HCT116 (cell line): ENCODE data around the gene ZNF532. TPM values are rescaled to one million over a fixed set of nuclear protein-coding genes. Genes with fewer than 3 reads are reported as not detected.

ENCODE experiments used
- ATAC-seq: fragments of 200-7000 bp; cut with Tn5 transposase; 2 replicates; pipeline ENCODE4 v1.9.1; 2020; ENCODE audit warnings: mild to moderate bottlenecking, moderate library complexity
- BruUV-seq: library from RNA; stranded (reverse); fragments of 400-500 nt; replicated peaks from 2 replicates; lab custom pipeline; 2021; lab: Mats Ljungman, UMichigan
- CTCF ChIA-PET: fragments of 300-600 bp; sonication (Branson Sonifier 250); formaldehyde crosslinking; loops from one replicate; lab custom pipeline; 2021; ENCODE audit warnings: antibody characterized with exemption; lab: Charles Lee
- POLR2A ChIA-PET: fragments of 300-600, 350-600 bp; sonication (Branson Sonifier 250); formaldehyde crosslinking; loops from one replicate; lab custom pipeline; 2021; ENCODE audit warnings: antibody characterized with exemption; lab: Charles Lee
- RAD21 ChIA-PET, 2 experiments: fragments of 300-600 bp; sonication (Branson Sonifier 250); formaldehyde crosslinking; loops; one replicate each; lab custom pipeline; 2023; ENCODE audit warnings: low total read pairs in 2 of 2; ENCODE audit not compliant: uncharacterized antibody in 2 of 2, unreplicated experiment in 2 of 2, low non-redundant PET in 1 of 2; lab: Charles Lee
- DNase-seq: peaks from one replicate; pipeline ENCODE4 v3.0.0-alpha.2; 2010; ENCODE audit warnings: low read depth, low spot score
- H2AFZ ChIP-seq: fragments of 200-600 bp; shearing (Covaris generic), sonication (generic); 2 replicates; pipeline ENCODE4 v1.6.1; 2017; ENCODE audit warnings: low read depth, mixed run types, mixed read lengths, antibody characterized with exemption, low read length; ENCODE audit not compliant: poor library complexity, severe bottlenecking
- H3K27ac ChIP-seq: 2 replicates; pipeline ENCODE4 v1.5.1; 2012; ENCODE audit warnings: low read depth, low read length
- H3K27me3 ChIP-seq: fragments of 200-600 bp; sonication (generic); 2 replicates; pipeline ENCODE4 v1.6.1; 2016; ENCODE audit warnings: mixed run types, low read length, mixed read lengths; ENCODE audit not compliant: insufficient read depth
- H3K36me3 ChIP-seq, 2 experiments: fragments of 200-500 bp in 1 of 2; fragments of 200-600 bp in 1 of 2; sonication (Bioruptor generic) in 1 of 2; sonication (generic) in 1 of 2; 2 replicates each; pipeline versions ENCODE4 v1.5.1 to v1.6.1; 2014 to 2016; ENCODE audit warnings: low read length in 2 of 2, inconsistent platforms in 1 of 2, mixed read lengths in 1 of 2, mixed run types in 1 of 2; ENCODE audit not compliant: insufficient read depth in 2 of 2, control insufficient read depth in 1 of 2
- H3K4me1 ChIP-seq, 2 experiments: fragments of 200-600 bp in 1 of 2; sonication (generic) in 1 of 2; 2 replicates each; pipeline versions ENCODE4 v1.5.1 to v1.6.1; 2012 to 2017; ENCODE audit warnings: low read length in 2 of 2, inconsistent platforms in 1 of 2, mild to moderate bottlenecking in 1 of 2, mixed read lengths in 1 of 2, mixed run types in 1 of 2, moderate library complexity in 1 of 2; ENCODE audit not compliant: insufficient read depth in 2 of 2, control insufficient read depth in 1 of 2
- H3K4me2 ChIP-seq: fragments of 200-600 bp; sonication (generic); 2 replicates; pipeline ENCODE4 v1.6.1; 2017; ENCODE audit warnings: mixed run types, low read length, mixed read lengths
- H3K4me3 ChIP-seq, 2 experiments: fragments of 200-600 bp in 1 of 2; sonication (generic) in 1 of 2; replicated peaks in 1 of 2; 2 replicates each; pipeline ENCODE4 v1.5.1; 2011 to 2016; ENCODE audit warnings: low read length in 2 of 2, control low read depth in 1 of 2, low read depth in 1 of 2, mild to moderate bottlenecking in 1 of 2, mixed read lengths in 1 of 2, mixed run types in 1 of 2
- H3K79me2 ChIP-seq: fragments of 200-600 bp; sonication (generic); 2 replicates; pipeline ENCODE4 v1.6.1; 2017; ENCODE audit warnings: mild to moderate bottlenecking, mixed run types, low read length, moderate library complexity, mixed read lengths; ENCODE audit not compliant: insufficient read depth
- H3K9ac ChIP-seq: fragments of 200-600 bp; sonication (generic); 2 replicates; pipeline ENCODE4 v1.6.1; 2016; ENCODE audit warnings: low read length, mixed read lengths
- H3K9me2 ChIP-seq: fragments of 200-600 bp; sonication (generic), shearing (Covaris generic); 2 replicates; pipeline ENCODE4 v1.6.1; 2017; ENCODE audit warnings: mixed run types, mild to moderate bottlenecking, moderate library complexity; ENCODE audit not compliant: insufficient read depth
- H3K9me3 ChIP-seq, 2 experiments: fragments of 200-500 bp in 1 of 2; fragments of 200-600 bp in 1 of 2; sonication (Bioruptor generic) in 1 of 2; sonication (generic) in 1 of 2; 2 replicates each; pipeline ENCODE4 v1.6.1; 2014 to 2017; ENCODE audit warnings: low read length in 2 of 2, mixed read lengths in 2 of 2, inconsistent platforms in 1 of 2, low read depth in 1 of 2, mild to moderate bottlenecking in 1 of 2, mixed run types in 1 of 2, moderate library complexity in 1 of 2; ENCODE audit not compliant: control insufficient read depth in 1 of 2, insufficient read depth in 1 of 2
- H4K20me1 ChIP-seq: fragments of 200-600 bp; sonication (generic), shearing (Covaris generic); 2 replicates; pipeline ENCODE4 v1.6.1; 2017; ENCODE audit warnings: mixed run types, mild to moderate bottlenecking, moderate library complexity; ENCODE audit not compliant: insufficient read depth
- CBX3 ChIP-seq: IDR thresholded peaks from 2 replicates; pipeline ENCODE4 v1.6.1; 2012; ENCODE audit warnings: low read depth
- CEBPB ChIP-seq: IDR thresholded peaks from 2 replicates; pipeline ENCODE4 v1.6.1; 2012; ENCODE audit warnings: low read depth
- EGR1 ChIP-seq: IDR thresholded peaks from 2 replicates; pipeline ENCODE4 v1.6.1; 2012; ENCODE audit warnings: low read depth
- ELF1 ChIP-seq: IDR thresholded peaks from 2 replicates; pipeline ENCODE4 v1.6.1; 2012; ENCODE audit warnings: low read depth, borderline replicate concordance
- EZH2 ChIP-seq: fragments of 200-600 bp; sonication (generic); IDR thresholded peaks from 2 replicates; pipeline ENCODE4 v1.6.1; 2017; ENCODE audit warnings: antibody characterized with exemption, mixed run types
- FOSL1 ChIP-seq: IDR thresholded peaks from 2 replicates; pipeline ENCODE4 v1.6.1; 2012; ENCODE audit warnings: low read depth
- JUND ChIP-seq: IDR thresholded peaks from 2 replicates; pipeline ENCODE4 v1.6.1; 2012
- MAX ChIP-seq: IDR thresholded peaks from 2 replicates; pipeline ENCODE4 v1.6.1; 2012
- POLR2A ChIP-seq: IDR thresholded peaks from 2 replicates; pipeline ENCODE4 v1.7.0; 2011; ENCODE audit warnings: borderline replicate concordance; ENCODE audit not compliant: insufficient read depth, insufficient read length; ENCODE audit errors: extremely low read depth
- POLR2AphosphoS5 ChIP-seq: IDR thresholded peaks from 2 replicates; pipeline ENCODE4 v1.6.1; 2011; ENCODE audit warnings: mild to moderate bottlenecking, low read depth, low read length, moderate library complexity
- RAD21 ChIP-seq: IDR thresholded peaks from 2 replicates; pipeline ENCODE4 v1.6.1; 2012; ENCODE audit warnings: low read depth, mild to moderate bottlenecking
- SIN3A ChIP-seq: IDR thresholded peaks from 2 replicates; pipeline ENCODE4 v1.6.1; 2012; ENCODE audit warnings: low read depth
- SP1 ChIP-seq: IDR thresholded peaks from 2 replicates; pipeline ENCODE4 v1.6.1; 2012; ENCODE audit warnings: low read depth
- SRF ChIP-seq: IDR thresholded peaks from 2 replicates; pipeline ENCODE4 v1.6.1; 2012; ENCODE audit warnings: low read depth
- TCF7L2 ChIP-seq: IDR thresholded peaks from 2 replicates; pipeline ENCODE4 v1.7.0; 2011; ENCODE audit warnings: borderline replicate concordance, inconsistent platforms; ENCODE audit not compliant: insufficient read depth, insufficient read length; ENCODE audit errors: extremely low read depth
- YY1 ChIP-seq: IDR thresholded peaks from 2 replicates; pipeline ENCODE4 v1.6.1; 2011; ENCODE audit warnings: low read length, low read depth, moderate library complexity, mild to moderate bottlenecking; ENCODE audit not compliant: insufficient replicate concordance; ENCODE audit errors: extremely low read depth
- ZFX ChIP-seq: fragments of 450-650 bp; IDR thresholded peaks from 2 replicates; pipeline ENCODE4 v1.6.1; 2017
- ZNF274 ChIP-seq: fragments of 200-500 bp; sonication (Bioruptor generic); IDR thresholded peaks from 2 replicates; pipeline ENCODE4 v1.6.1; 2014; ENCODE audit warnings: mild to moderate bottlenecking, low read depth, low read length, inconsistent platforms
- intact Hi-C: fragments of 100-400 bp; cut with micrococcal nuclease; formaldehyde crosslinking; loops from 2 replicates; pipeline ENCODE4 v1.10.0; 2022
- total RNA-seq: library from RNA; stranded (reverse); gene quantifications from one replicate; pipeline ENCODE4 v1.2.1, GENCODE V29; 2021; ENCODE audit not compliant: unreplicated experiment
- TF ChIP-seq, protein P1 (sequence below): IDR thresholded peaks from 2 replicates; pipeline ENCODE4 v1.6.1; 2012; ENCODE audit warnings: low read depth
- TF ChIP-seq, protein P2 (sequence below): IDR thresholded peaks from 2 replicates; pipeline ENCODE4 v1.6.1; 2012

Gene ZNF532
- total RNA-seq, 1 experiment from 2014 or later = 11.6 TPM

GRCh38 chr18:59022167-59022945 is 157.7 kb downstream of the ZNF532 start:
- CTCF ChIA-PET = no interaction called here

More at GRCh38 chr18:59022167-59022945, 157.7 kb downstream of the ZNF532 start:
- H3K4me2 ChIP-seq = no peak overlapping the region
- no peak overlapping the region for H3K4me3 ChIP-seq
- H4K20me1 ChIP-seq = no peaks in the 10 kb centered on the region
- H3K9me3 ChIP-seq = no peaks in the 10 kb centered on the region
- no peaks in the 10 kb centered on the region for H3K27me3 ChIP-seq
- no peaks in the 10 kb centered on the region for H3K79me2 ChIP-seq
- no peaks in the 10 kb centered on the region for H3K9me2 ChIP-seq
- TF ChIP-seq ZFX (no peak), EZH2 (no peak), FOSL1 (no peak), RAD21 (no peak), ELF1 (no peak), POLR2AphosphoS5 (no peak), CEBPB (no peak), ZNF274 (no peak), POLR2A (no peak), EGR1 (no peak), TCF7L2 (no peak), SIN3A (no peak), SP1 (no peak), SRF (no peak), CBX3 (no peak), YY1 (no peak), JUND (no peak), MAX (no peak)
- TF ChIP-seq, protein P1, sequence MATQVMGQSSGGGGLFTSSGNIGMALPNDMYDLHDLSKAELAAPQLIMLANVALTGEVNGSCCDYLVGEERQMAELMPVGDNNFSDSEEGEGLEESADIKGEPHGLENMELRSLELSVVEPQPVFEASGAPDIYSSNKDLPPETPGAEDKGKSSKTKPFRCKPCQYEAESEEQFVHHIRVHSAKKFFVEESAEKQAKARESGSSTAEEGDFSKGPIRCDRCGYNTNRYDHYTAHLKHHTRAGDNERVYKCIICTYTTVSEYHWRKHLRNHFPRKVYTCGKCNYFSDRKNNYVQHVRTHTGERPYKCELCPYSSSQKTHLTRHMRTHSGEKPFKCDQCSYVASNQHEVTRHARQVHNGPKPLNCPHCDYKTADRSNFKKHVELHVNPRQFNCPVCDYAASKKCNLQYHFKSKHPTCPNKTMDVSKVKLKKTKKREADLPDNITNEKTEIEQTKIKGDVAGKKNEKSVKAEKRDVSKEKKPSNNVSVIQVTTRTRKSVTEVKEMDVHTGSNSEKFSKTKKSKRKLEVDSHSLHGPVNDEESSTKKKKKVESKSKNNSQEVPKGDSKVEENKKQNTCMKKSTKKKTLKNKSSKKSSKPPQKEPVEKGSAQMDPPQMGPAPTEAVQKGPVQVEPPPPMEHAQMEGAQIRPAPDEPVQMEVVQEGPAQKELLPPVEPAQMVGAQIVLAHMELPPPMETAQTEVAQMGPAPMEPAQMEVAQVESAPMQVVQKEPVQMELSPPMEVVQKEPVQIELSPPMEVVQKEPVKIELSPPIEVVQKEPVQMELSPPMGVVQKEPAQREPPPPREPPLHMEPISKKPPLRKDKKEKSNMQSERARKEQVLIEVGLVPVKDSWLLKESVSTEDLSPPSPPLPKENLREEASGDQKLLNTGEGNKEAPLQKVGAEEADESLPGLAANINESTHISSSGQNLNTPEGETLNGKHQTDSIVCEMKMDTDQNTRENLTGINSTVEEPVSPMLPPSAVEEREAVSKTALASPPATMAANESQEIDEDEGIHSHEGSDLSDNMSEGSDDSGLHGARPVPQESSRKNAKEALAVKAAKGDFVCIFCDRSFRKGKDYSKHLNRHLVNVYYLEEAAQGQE = no peak
- TF ChIP-seq, protein P2, sequence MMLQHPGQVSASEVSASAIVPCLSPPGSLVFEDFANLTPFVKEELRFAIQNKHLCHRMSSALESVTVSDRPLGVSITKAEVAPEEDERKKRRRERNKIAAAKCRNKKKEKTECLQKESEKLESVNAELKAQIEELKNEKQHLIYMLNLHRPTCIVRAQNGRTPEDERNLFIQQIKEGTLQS = no peak
- TF ChIP-seq, all 23 proteins: peak for 0
- no TSS peak for BruUV-seq
- intact Hi-C loops = no loop called here
- Histone ChIP-seq H3K36me3 (no peaks in the 10 kb centered on the region), H2AFZ (no peak overlapping the region), H3K4me1 (no peaks in the 10 kb centered on the region), H3K27ac (no peak overlapping the region), H3K9ac (no peak overlapping the region)
- no peak for DNase-seq
- RAD21 ChIA-PET = no interaction called here
- ATAC-seq = no peak
- POLR2A ChIA-PET = no interaction called here
